CD4-positive, alpha-beta T cell treated with Interleukin-4 for 1 hour (primary cell): ENCODE data around the gene ANKRD23.

Experiments
- DNase-seq, 2 donors: peaks; one replicate each; pipeline ENCODE4 v3.0.0-alpha.2; 2020 to 2022

The ANKRD23 gene

DNA sequence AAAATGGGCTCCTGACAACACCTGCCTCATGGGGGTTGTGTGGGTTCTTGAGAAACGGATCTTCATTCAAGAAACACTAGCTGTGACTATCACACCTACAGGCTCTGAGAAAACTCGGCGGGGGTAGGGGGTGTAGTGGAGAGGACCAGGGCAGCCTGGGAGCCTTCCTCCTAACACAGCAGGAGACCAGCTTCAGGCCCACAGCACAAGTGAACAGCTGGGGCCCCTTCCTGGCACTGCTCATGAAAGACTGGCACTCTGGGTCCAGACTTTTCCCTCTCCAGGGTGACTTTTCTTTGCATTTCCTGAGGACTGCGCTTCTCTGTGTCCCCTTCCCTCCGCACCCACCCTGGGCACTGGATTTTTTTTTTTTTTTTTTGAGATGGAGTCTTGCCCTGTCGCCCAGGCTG is 33.2 kb upstream of the ANKRD23 start:
- no peak for DNase-seq

DNA sequence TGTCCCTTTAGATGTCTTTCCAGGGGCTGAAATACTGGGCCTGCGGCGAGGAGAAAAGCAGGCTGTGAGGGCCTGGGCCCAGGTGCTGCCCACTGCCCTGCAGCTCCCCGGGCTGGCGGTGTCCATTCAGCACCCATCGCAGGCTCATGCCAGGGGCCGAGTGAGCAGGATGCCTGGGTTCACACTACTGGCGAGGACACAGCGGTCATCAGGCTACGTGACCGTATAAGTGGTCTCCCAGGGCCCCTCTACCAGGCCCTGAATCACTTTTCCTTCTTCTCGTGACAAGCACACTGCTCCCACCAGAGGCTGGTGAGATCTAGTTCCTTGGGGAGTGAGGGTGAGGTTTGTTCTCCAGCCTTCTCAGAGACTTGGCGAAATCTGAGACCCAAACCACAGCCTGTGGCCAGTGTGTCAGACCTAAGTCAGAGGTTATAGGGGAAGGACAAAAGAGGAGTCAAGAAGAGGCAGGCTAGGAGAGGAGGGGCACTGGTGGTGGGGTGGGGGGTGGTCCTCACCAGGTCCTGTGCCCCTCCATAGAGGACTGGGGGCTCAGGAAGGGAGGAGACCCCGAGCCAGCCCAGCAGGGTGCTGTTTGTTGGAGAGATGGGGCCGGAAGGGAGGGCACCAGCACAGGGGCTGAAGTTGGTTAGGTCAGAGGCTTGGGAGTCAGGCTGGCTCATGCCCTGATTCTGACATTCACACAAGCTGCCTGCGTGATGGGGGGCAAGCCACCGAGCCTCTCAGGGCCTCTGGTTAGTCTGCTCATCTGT is 32.6 kb upstream of the ANKRD23 start:
- no peak for DNase-seq

DNA sequence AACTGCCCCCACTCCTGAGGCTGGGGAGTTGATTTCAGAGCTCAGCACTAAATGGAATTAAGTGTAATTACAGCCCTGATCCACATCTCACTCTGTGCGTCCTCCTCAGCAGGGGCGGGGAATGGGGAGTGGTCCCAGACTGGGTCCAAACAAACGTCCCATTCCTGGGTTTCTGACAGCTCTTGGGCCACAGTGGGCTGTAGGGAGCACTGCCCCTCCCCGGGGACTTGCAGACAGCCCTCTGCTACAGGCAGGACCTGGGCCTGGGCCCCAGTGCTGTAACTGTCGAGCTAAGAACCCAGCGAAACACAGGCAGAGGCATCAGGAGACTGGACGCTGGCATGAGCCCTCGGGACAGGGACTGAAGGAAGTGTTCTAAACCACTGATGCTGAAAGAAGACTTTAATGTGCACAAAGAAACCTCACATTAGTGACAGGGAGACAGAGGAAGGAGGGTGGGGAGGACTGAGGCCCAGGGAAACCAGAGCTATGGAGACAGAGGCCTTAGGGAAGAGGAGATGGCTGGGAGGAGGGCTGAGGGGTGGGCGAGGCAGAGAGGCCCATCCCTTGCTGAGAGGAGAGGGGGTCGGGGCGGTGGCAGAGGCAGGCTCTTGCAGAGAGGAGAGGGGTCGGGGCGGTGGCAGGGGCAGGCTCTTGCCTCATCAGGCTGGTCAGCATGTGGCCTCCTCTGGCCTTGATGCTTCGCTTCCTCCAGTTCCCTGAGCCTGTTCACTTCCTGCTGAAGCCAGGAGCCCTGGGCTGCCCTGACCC is 31.9 kb upstream of the ANKRD23 start:
- no peak for DNase-seq

GRCh38 chr2:96874198-96874831 is 30.5 kb upstream of the ANKRD23 start:
- DNase-seq, result peak; percentile 56 to 60

GRCh38 chr2:96873651-96874096 is 29.9 kb upstream of the ANKRD23 start:
- DNase-seq, result peak in 1 of 2 donors; percentile 59

DNA sequence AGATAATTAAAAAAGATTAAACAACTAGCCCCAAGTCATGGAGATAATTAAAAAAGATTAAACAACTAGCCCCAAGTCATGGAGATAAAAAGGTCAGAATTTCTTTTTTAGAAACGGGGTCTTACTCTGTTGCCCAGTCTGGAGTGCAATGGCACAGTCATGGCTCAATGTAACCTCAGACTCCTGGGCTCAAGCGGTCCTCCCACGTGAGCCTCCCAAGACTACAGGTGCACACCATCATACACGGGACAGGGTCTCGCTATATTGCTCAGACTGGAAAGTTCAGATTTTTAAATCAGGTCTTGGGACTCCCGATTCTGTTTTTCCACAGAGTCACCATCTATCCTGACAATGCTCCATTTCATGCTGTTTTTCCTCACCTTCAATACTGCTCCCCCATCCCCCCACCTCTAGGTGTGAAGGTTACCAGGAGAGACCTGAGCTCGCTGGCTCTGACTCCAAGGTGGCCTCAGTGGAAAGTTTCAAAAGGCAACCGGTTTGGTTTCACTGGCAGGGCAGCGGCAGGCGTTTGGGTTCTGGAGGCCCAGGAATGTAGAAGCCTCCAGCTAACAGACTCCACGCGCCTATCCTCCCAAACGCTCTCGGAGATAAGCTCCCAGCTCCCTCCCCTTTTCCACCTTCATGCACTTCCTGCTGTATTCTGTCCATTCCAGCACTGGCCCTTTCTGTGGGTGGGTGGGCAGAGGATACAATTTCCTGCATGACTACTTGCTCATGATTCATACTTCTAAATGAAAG is 28.9 kb upstream of the ANKRD23 start:
- no peak for DNase-seq

DNA sequence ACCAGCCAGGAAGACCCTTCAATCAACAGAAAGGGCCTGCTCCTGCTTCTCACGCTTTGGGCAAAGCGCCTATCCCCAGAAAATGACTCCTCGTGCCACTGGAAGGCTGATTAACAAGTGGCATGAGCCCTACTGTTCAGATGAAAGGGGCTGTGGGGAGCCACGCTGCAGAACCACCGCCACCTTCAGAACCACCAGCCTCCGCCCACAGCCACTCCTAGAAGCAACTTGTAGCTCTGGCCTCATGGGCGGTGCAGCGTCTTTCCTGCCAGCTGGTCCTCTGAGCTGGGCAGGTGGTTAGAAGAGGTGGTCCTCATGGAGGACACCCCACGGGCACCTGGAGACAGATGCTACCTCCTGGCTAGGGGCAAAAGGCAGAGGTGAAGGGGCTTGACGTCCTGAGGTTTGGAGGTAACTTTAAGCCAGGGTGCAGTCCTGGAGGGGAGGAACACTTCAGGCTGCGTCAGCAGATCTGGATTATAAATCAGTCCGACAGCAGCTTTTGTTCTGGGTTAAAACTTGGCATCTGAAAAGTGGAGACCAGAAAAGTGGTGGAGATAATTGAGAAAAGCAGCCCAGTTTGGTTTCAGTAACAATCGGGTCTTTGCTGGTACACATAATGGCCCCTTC is 26.9 kb upstream of the ANKRD23 start:
- peak; percentile 60 to 74 for DNase-seq

- peak; percentile 30 to 64 for DNase-seq
Observed at GRCh38 chr2:96869822-96870625, 26.2 kb upstream of the ANKRD23 start, which contains the start of gene SEMA4C. SEMA4C (minus strand) TSS chr2:96870080; CDS start chr2:96867886, 2,194 bp downstream.

GRCh38 chr2:96869281-96869821 is 25.5 kb upstream of the ANKRD23 start:
- DNase-seq, result no peak

DNA sequence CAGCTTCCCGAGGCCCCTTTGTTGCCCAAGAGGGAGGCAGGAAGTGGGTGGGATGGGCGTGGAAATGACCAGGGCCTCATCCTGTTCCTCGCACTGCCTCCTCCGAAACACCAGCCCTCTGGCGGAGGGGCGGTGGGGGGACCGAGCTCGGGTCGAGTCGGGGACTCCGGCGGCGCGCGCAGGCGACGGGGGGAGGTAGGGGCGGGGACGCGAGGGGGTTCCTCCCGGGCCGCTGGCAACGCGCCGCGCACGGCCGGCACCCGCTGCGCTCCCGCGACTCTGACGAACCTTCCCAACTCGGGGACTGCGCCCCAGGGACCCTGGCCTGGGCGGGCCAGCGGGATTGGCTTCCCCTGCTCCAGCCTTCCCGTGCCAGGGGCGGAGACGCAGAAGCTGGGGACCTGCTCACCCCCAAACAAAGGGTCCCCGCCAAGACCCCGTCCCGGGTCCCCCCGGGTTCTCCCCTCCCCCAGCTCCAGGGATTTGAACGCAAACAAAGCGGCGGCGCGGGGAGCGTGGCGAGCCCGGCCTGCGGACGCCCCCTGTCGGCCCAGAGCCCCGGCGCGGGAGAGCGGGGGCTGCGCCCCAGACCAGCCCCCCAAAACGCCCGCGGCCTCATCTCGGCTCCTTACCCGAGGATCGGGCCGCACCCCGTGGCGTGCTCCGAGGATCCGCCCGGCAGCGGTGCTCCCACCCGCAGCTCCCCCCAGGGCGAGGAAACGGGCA is 24.9 kb upstream of the ANKRD23 start:
- peak; percentile 60 to 65 for DNase-seq

GRCh38 chr2:96867756-96868554 is 24.1 kb upstream of the ANKRD23 start:
- DNase-seq, result peak; percentile 23 to 48

GRCh38 chr2:96866986-96867755 is 23.4 kb upstream of the ANKRD23 start:
- DNase-seq, result no peak

GRCh38 chr2:96866586-96866985 is 22.8 kb upstream of the ANKRD23 start:
- no peak for DNase-seq

DNA sequence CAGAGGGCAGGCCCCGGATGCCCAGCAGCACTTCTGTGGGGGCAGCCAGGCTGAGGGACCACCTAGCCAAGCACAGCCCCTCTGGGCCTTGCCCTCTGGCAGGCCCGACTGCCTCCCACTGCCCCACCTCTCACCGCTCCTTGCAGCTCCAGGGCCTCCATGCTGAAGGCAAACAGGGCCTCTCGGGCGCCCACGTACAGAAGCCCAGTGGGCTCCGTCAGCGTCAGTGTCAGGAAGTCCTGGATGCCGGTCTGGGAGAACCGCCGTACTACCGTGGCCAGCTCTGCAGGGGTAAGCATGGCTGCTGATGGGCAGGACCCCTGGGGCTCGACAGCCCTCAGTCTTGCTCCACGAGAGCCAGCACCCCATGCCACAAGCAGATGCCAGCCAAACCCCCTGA is 22.3 kb upstream of the ANKRD23 start:
- DNase-seq, result no peak

DNA sequence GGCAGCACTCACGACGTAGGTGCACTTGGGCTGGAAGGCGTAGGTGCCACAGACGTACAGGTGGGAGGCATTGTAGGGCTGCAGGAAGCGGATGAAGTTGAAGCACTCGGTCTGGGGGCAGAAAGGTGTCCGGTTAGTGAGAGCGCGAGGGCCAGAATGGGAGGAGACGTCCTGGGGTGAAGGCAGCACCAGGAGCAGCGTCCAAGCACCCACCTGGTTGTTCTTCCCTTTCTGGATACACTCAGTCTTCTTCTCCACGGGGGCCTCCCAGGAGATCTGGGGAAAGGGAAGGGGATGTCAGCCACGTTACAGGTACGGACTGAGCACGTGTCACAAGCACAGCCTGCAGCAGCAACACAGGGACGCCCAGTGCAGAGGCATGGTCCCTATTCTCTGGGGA is 21.8 kb upstream of the ANKRD23 start:
- DNase-seq, result no peak

GRCh38 chr2:96864343-96865091 is 20.7 kb upstream of the ANKRD23 start:
- DNase-seq, result no peak

GRCh38 chr2:96863575-96864342 is 19.9 kb upstream of the ANKRD23 start:
- no peak for DNase-seq
